Colonic mucosa (tissue), 4 donors: ENCODE data around the gene C4A. TPM values are rescaled to one million over a fixed set of nuclear protein-coding genes. Genes with fewer than 3 reads are reported as not detected.

Experiments used
- DNase-seq: peaks from one replicate; pipeline ENCODE4 v3.0.0-alpha.2; 2020
- H3K27ac ChIP-seq: fragments of 200-600 bp; one replicate; pipeline ENCODE4 v1.8.0; 2021
- H3K27me3 ChIP-seq: fragments of 200-600 bp; one replicate; pipeline ENCODE4 v1.8.0; 2021
- H3K36me3 ChIP-seq: fragments of 200-600 bp; one replicate; pipeline ENCODE4 v1.8.0; 2021
- H3K4me1 ChIP-seq: fragments of 200-600 bp; one replicate; pipeline ENCODE4 v1.8.0; 2021; ENCODE audit warnings: mild to moderate bottlenecking
- H3K4me3 ChIP-seq: fragments of 200-600 bp; one replicate; pipeline ENCODE4 v1.8.0; 2021
- H3K9ac ChIP-seq, 2 donors: one replicate each; pipeline ENCODE4 v1.7.0; 2013; ENCODE audit warnings: control low read depth in 2 of 2, low read depth in 2 of 2, low read length in 2 of 2
- H3K9me3 ChIP-seq: fragments of 200-600 bp; one replicate; pipeline ENCODE4 v1.8.0; 2021
- CTCF ChIP-seq: fragments of 200-600 bp; IDR thresholded peaks from one replicate; pipeline ENCODE4 v1.8.0; 2022; ENCODE audit warnings: antibody characterized with exemption, mild to moderate bottlenecking
- intact Hi-C: fragments of 100-400 bp; cut with DNase I; formaldehyde crosslinking; loops from one replicate; pipeline ENCODE4 v1.14.1; 2022
- total RNA-seq, 2 donors: library from RNA; stranded (reverse); fragmentation: NEBNext Ultra II Directional in 1 of 2; extraction: Animal tissue kit (Norgen Biotek cat#: 25700) in 1 of 2; gene quantifications; one replicate each; pipeline ENCODE4 v1.2.1, GENCODE V29; 2021
- donor health status: healthy.
- donor health status: DM: no; HTN: no; CAD: no.
- donor health status: DM: no; HTN: no; CAD: no.

The C4A gene
- total RNA-seq, 2 donors from 2014 or later: 15.9 to 23.4 TPM

GRCh38 chr6:31968326-31968725, 13.5 kb upstream of the C4A start:
- Histone ChIP-seq H3K9ac (no peak overlapping the region), H3K27me3 (no peaks in the 10 kb centered on the region), H3K9me3 (no peaks in the 10 kb centered on the region), H3K4me1 (peaks cover 4% of the 10 kb centered on the region), H3K27ac (no peak overlapping the region), H3K36me3 (peaks cover 4% of the 10 kb centered on the region), H3K4me3 (no peak overlapping the region)
- DNase-seq: no peak
- TF ChIP-seq CTCF: no peak
- intact Hi-C loops: no loop called here

- TF ChIP-seq CTCF: no peak
- Histone ChIP-seq H3K9me3 (no peaks in the 10 kb centered on the region), H3K27ac (no peak overlapping the region), H3K27me3 (no peaks in the 10 kb centered on the region), H3K36me3 (peaks cover under 1% of the 10 kb centered on the region), H3K4me1 (peaks cover 4% of the 10 kb centered on the region), H3K4me3 (no peak overlapping the region), H3K9ac (no peak overlapping the region)
- intact Hi-C loops: no loop called here
- no peak for DNase-seq
These were observed 12.8 kb upstream of the C4A start for GRCh38 chr6:31968791-31969711.

GRCh38 chr6:31969712-31970603, 11.9 kb upstream of the C4A start:
- H3K9me3 ChIP-seq: no peaks in the 10 kb centered on the region
- no peak for TF ChIP-seq CTCF
- DNase-seq: no peak
- no peak overlapping the region for H3K4me3 ChIP-seq
- no peaks in the 10 kb centered on the region for H3K36me3 ChIP-seq
- no peak overlapping the region for H3K27ac ChIP-seq
- no peak overlapping the region for H3K9ac ChIP-seq
- intact Hi-C loops: no loop called here
- no peaks in the 10 kb centered on the region for H3K27me3 ChIP-seq
- peaks cover 4% of the 10 kb centered on the region for H3K4me1 ChIP-seq

GRCh38 chr6:31970604-31971271, 11.1 kb upstream of the C4A start:
- no peak for DNase-seq
- Histone ChIP-seq H3K4me1 (peaks cover 4% of the 10 kb centered on the region), H3K4me3 (no peak overlapping the region), H3K36me3 (no peaks in the 10 kb centered on the region), H3K9me3 (no peaks in the 10 kb centered on the region), H3K27ac (peak overlapping the region; percentile 94), H3K9ac (peak overlapping the region; percentile 72 to 82), H3K27me3 (no peaks in the 10 kb centered on the region)
- TF ChIP-seq CTCF: no peak
- intact Hi-C loops: no loop called here
